ENCODE measurements around the gene FSTL4.

The FSTL4 gene

GRCh38 chr5:133653760-133654049 is 41.4 kb upstream of the FSTL4 start:
- no peak for ATAC-seq (ENCODE audit: low read depth)
- Histone ChIP-seq H3K9me3 (ENCODE audit: severe bottlenecking) (no peaks in the 10 kb centered on the region), H3K36me3 (ENCODE audit: low read depth) (no peaks in the 10 kb centered on the region), H3K27ac (ENCODE audit: poor library complexity, severe bottlenecking) (no peak overlapping the region), H3K4me1 (ENCODE audit: insufficient read depth, poor library complexity, severe bottlenecking) (no peaks in the 10 kb centered on the region), H3K4me3 (ENCODE audit: severe bottlenecking) (no peak overlapping the region), H3K27me3 (ENCODE audit: insufficient read depth, poor library complexity, severe bottlenecking) (peaks cover 3% of the 10 kb centered on the region)
- DNase-seq (ENCODE audit: low spot score): no peak
- TF ChIP-seq CTCF (IDR thresholded peaks at IDR 0.05; ENCODE audit: poor library complexity, severe bottlenecking): no peak

- Histone ChIP-seq H3K27me3 (ENCODE audit: insufficient read depth, poor library complexity, severe bottlenecking) (peaks cover 3% of the 10 kb centered on the region), H3K36me3 (ENCODE audit: low read depth) (no peaks in the 10 kb centered on the region), H3K9me3 (ENCODE audit: severe bottlenecking) (no peaks in the 10 kb centered on the region), H3K4me3 (ENCODE audit: severe bottlenecking) (no peak overlapping the region), H3K4me1 (ENCODE audit: insufficient read depth, poor library complexity, severe bottlenecking) (no peaks in the 10 kb centered on the region), H3K27ac (ENCODE audit: poor library complexity, severe bottlenecking) (no peak overlapping the region)
- TF ChIP-seq CTCF (IDR thresholded peaks at IDR 0.05; ENCODE audit: poor library complexity, severe bottlenecking): no peak
- DNase-seq (ENCODE audit: low spot score) (no peak), ATAC-seq (ENCODE audit: low read depth) (no peak; the same call in 2 of the 3 replicates)
Measured at GRCh38 chr5:133652951-133653759, 40.8 kb upstream of the FSTL4 start.

GRCh38 chr5:133644000-133644865 is 31.9 kb upstream of the FSTL4 start:
- Histone ChIP-seq H3K9me3 (ENCODE audit: severe bottlenecking) (no peaks in the 10 kb centered on the region), H3K27ac (ENCODE audit: poor library complexity, severe bottlenecking) (no peak overlapping the region), H3K4me3 (ENCODE audit: severe bottlenecking) (no peak overlapping the region), H3K27me3 (ENCODE audit: insufficient read depth, poor library complexity, severe bottlenecking) (peaks cover 12% of the 10 kb centered on the region), H3K36me3 (ENCODE audit: low read depth) (no peaks in the 10 kb centered on the region), H3K4me1 (ENCODE audit: insufficient read depth, poor library complexity, severe bottlenecking) (no peaks in the 10 kb centered on the region)
- DNase-seq (ENCODE audit: low spot score) (no peak), ATAC-seq (ENCODE audit: low read depth) (no peak)
- no peak for TF ChIP-seq CTCF (IDR thresholded peaks at IDR 0.05; ENCODE audit: poor library complexity, severe bottlenecking)

- TF ChIP-seq CTCF (IDR thresholded peaks at IDR 0.05; ENCODE audit: poor library complexity, severe bottlenecking): no peak
- ATAC-seq (ENCODE audit: low read depth) (no peak), DNase-seq (ENCODE audit: low spot score) (no peak)
- Histone ChIP-seq H3K4me3 (ENCODE audit: severe bottlenecking) (no peak overlapping the region), H3K27ac (ENCODE audit: poor library complexity, severe bottlenecking) (no peak overlapping the region), H3K9me3 (ENCODE audit: severe bottlenecking) (no peaks in the 10 kb centered on the region), H3K4me1 (ENCODE audit: insufficient read depth, poor library complexity, severe bottlenecking) (no peaks in the 10 kb centered on the region), H3K36me3 (ENCODE audit: low read depth) (no peaks in the 10 kb centered on the region), H3K27me3 (ENCODE audit: insufficient read depth, poor library complexity, severe bottlenecking) (peaks cover 10% of the 10 kb centered on the region)
Measured at GRCh38 chr5:133643365-133643764, 31.0 kb upstream of the FSTL4 start.

Measured in RWPE2 (cell line).